SK-N-SH (cell line): Measurements from ENCODE around the gene NSMCE1. TPM values are rescaled to one million over a fixed set of nuclear protein-coding genes. Genes with fewer than 3 reads are reported as not detected.

ENCODE experiments used
- CTCF ChIA-PET: fragments of 300-600, 350-600 bp; formaldehyde crosslinking; extraction: SDS; loops from one replicate; lab custom pipeline; 2021; lab: Yijun Ruan, JAX
- POLR2A ChIA-PET: fragments of 350-600 bp; sonication (Branson Sonifier 250); formaldehyde crosslinking; extraction: SDS; loops from one replicate; lab custom pipeline; 2020; ENCODE audit warnings: antibody characterized with exemption, inconsistent platforms; lab: Yijun Ruan, JAX
- DNase-seq: peaks from one replicate; pipeline ENCODE4 v3.0.0; 2012
- H2AFZ ChIP-seq: fragments of 200-600 bp; sonication (generic); 2 replicates; pipeline ENCODE4 v1.8.1; 2016; ENCODE audit warnings: antibody characterized with exemption, mild to moderate bottlenecking, low read depth
- H3F3A ChIP-seq: fragments of 200-600 bp; sonication (generic); replicated peaks from 2 replicates; pipeline ENCODE3; 2016; ENCODE audit warnings: antibody characterized with exemption, mild to moderate bottlenecking; ENCODE audit not compliant: insufficient read depth
- H3K27ac ChIP-seq, 2 experiments: fragments of 200-500 bp in 1 of 2; fragments of 200-600 bp in 1 of 2; sonication (Bioruptor generic) in 1 of 2; sonication (generic), shearing (Covaris generic) in 1 of 2; 2 replicates each; pipeline versions ENCODE4 v1.5.1 to v1.6.1; 2014 to 2016; ENCODE audit warnings: low read depth in 2 of 2, inconsistent platforms in 1 of 2, low read length in 1 of 2, mild to moderate bottlenecking in 1 of 2, mixed read lengths in 1 of 2
- H3K27me3 ChIP-seq: fragments of 200-600 bp; sonication (generic), shearing (Covaris generic); 2 replicates; pipeline ENCODE4 v1.6.1; 2016; ENCODE audit warnings: mixed run types; ENCODE audit not compliant: insufficient read depth
- H3K36me3 ChIP-seq, 2 experiments: fragments of 200-500 bp in 1 of 2; fragments of 200-600 bp in 1 of 2; sonication (Bioruptor generic) in 1 of 2; sonication (generic) in 1 of 2; replicated peaks in 1 of 2; 2 replicates each; pipeline versions ENCODE3 to v1.5.1; 2014 to 2016; ENCODE audit warnings: low read length in 1 of 2, mild to moderate bottlenecking in 1 of 2; ENCODE audit not compliant: insufficient read depth in 2 of 2, control insufficient read depth in 1 of 2
- H3K4me1 ChIP-seq, 2 experiments: fragments of 200-500 bp in 1 of 2; fragments of 200-600 bp in 1 of 2; sonication (Bioruptor generic) in 1 of 2; sonication (generic), shearing (Covaris generic) in 1 of 2; 2 replicates each; pipeline versions ENCODE4 v1.5.1 to v1.6.1; 2014 to 2016; ENCODE audit warnings: low read depth in 1 of 2, low read length in 1 of 2, mixed run types in 1 of 2; ENCODE audit not compliant: insufficient read depth in 2 of 2, control insufficient read depth in 1 of 2
- H3K4me2 ChIP-seq: fragments of 200-600 bp; sonication (generic), shearing (Covaris generic); 2 replicates; pipeline ENCODE4 v1.6.1; 2017; ENCODE audit warnings: mixed run types
- H3K4me3 ChIP-seq, 2 experiments: fragments of 200-500 bp in 1 of 2; fragments of 200-600 bp in 1 of 2; sonication (Bioruptor generic) in 1 of 2; sonication (generic), shearing (Covaris generic) in 1 of 2; 2 replicates each; pipeline versions ENCODE4 v1.5.1 to v1.8.1; 2014 to 2016; ENCODE audit warnings: low read depth in 2 of 2, inconsistent platforms in 1 of 2, low read length in 1 of 2, mild to moderate bottlenecking in 1 of 2, mixed read lengths in 1 of 2, moderate library complexity in 1 of 2
- H3K79me2 ChIP-seq: fragments of 200-600 bp; sonication (generic); 2 replicates; pipeline ENCODE4 v1.8.1; 2017; ENCODE audit warnings: mild to moderate bottlenecking; ENCODE audit not compliant: insufficient read depth
- H3K9ac ChIP-seq: fragments of 200-600 bp; sonication (generic); 2 replicates; pipeline ENCODE4 v1.6.1; 2017; ENCODE audit warnings: mixed run types
- H3K9me2 ChIP-seq: fragments of 200-600 bp; sonication (generic); 2 replicates; pipeline ENCODE4 v1.6.1; 2017; ENCODE audit warnings: mixed run types
- H3K9me3 ChIP-seq: fragments of 200-600 bp; sonication (generic); 2 replicates; pipeline ENCODE4 v1.6.1; 2017; ENCODE audit warnings: mixed run types, mild to moderate bottlenecking, moderate library complexity
- H4K20me1 ChIP-seq: fragments of 200-600 bp; sonication (generic); 2 replicates; pipeline ENCODE4 v1.6.1; 2017; ENCODE audit warnings: mild to moderate bottlenecking, mixed run types; ENCODE audit not compliant: insufficient read depth
- EP300 ChIP-seq, 2 experiments: IDR thresholded peaks; 2 replicates each; pipeline versions ENCODE4 v1.4.0 to v1.6.1; 2012; ENCODE audit warnings: borderline replicate concordance in 1 of 2, low read depth in 1 of 2, low read length in 1 of 2
- EZH2phosphoT487 ChIP-seq: fragments of 200-600 bp; sonication (generic); IDR thresholded peaks from 2 replicates; pipeline ENCODE4 v1.6.1; 2017; ENCODE audit warnings: low read depth, mixed run types, mild to moderate bottlenecking, antibody characterized with exemption, moderate library complexity, borderline replicate concordance
- FOSL2 ChIP-seq: IDR thresholded peaks from 2 replicates; pipeline ENCODE4 v1.4.0; 2012; ENCODE audit warnings: low read depth, mild to moderate bottlenecking, moderate library complexity, borderline replicate concordance
- FOXJ3 ChIP-seq: sonication (generic); formaldehyde crosslinking; IDR thresholded peaks from 2 replicates; pipeline ENCODE4 v1.5.1; 2020; ENCODE audit warnings: mild to moderate bottlenecking, missing genetic modification reagents
- FOXM1 ChIP-seq: IDR thresholded peaks from 2 replicates; pipeline ENCODE4 v1.4.0; 2012; ENCODE audit warnings: low read depth, mild to moderate bottlenecking
- GABPA ChIP-seq: IDR thresholded peaks from 2 replicates; pipeline ENCODE4 v1.4.0; 2012; ENCODE audit warnings: low read depth, mild to moderate bottlenecking
- IRF3 ChIP-seq: fragments of 150-350 bp; IDR thresholded peaks from 2 replicates; pipeline ENCODE4 v1.6.1; 2016; ENCODE audit warnings: mild to moderate bottlenecking, low read depth, low read length
- JUND ChIP-seq: IDR thresholded peaks from 2 replicates; pipeline ENCODE4 v1.4.0; 2012
- RCOR1 ChIP-seq: fragments of 150-350 bp; IDR thresholded peaks from 2 replicates; pipeline ENCODE4 v1.6.1; 2017; ENCODE audit warnings: antibody characterized with exemption, low read length
- REST ChIP-seq: IDR thresholded peaks from 2 replicates; pipeline ENCODE4 v1.6.1; 2012; ENCODE audit warnings: mild to moderate bottlenecking, low read depth, low read length, moderate library complexity
- RXRA ChIP-seq: IDR thresholded peaks from 2 replicates; pipeline ENCODE4 v1.4.0; 2012; ENCODE audit warnings: low read depth, mild to moderate bottlenecking, borderline replicate concordance
- SIN3A ChIP-seq: IDR thresholded peaks from 2 replicates; pipeline ENCODE4 v1.6.1; 2012; ENCODE audit warnings: low read depth, mild to moderate bottlenecking, low read length, moderate library complexity, borderline replicate concordance
- TCF12 ChIP-seq: IDR thresholded peaks from 2 replicates; pipeline ENCODE4 v1.4.0; 2012
- USF1 ChIP-seq: IDR thresholded peaks from 2 replicates; pipeline ENCODE4 v1.4.0; 2012; ENCODE audit warnings: low read depth, borderline replicate concordance
- USF2 ChIP-seq: fragments of 150-350 bp; IDR thresholded peaks from 2 replicates; pipeline ENCODE4 v1.6.1; 2017; ENCODE audit warnings: antibody characterized with exemption, low read length, low read depth, borderline replicate concordance
- ZBTB33 ChIP-seq: IDR thresholded peaks from 2 replicates; pipeline ENCODE4 v1.4.0; 2012; ENCODE audit warnings: low read depth, borderline replicate concordance
- WGBS: methylation state at CpG from one replicate; pipeline ENCODE4 v1.1.6; 2017; ENCODE audit warnings: low lambda C conversion rate; 5-methylcytosine and 5-hydroxymethylcytosine counted together
- polyA plus RNA-seq, 3 experiments: library from polyadenylated mRNA; depleted of rRNA; stranded (reverse); fragments of >200 nt; gene quantifications; 2 replicates each; pipeline ENCODE4 v1.2.3, GENCODE V29; 2012

The NSMCE1 gene
- polyA plus RNA-seq, 1 of the 3 experiments (the other 2 are of a cell fraction) = 39.8 TPM

- H3K79me2 ChIP-seq = peaks cover 10% of the 10 kb centered on the region; the same call in 1 of the 2 replicates
- CTCF ChIA-PET = no interaction called here
- no peaks in the 10 kb centered on the region for H3K9me2 ChIP-seq
- TF ChIP-seq EZH2phosphoT487 (no peak), FOXJ3 (no peak), FOXM1 (no peak)
- TF ChIP-seq, all 33 proteins: peak for 0
- POLR2A ChIA-PET = interaction anchor here (1.3 kb wide), 1 partner anchor 45 kb away, joined by 3 read pairs; no protein-coding TSS in a partner anchor
- Histone ChIP-seq H4K20me1 (no peaks in the 10 kb centered on the region), H3K27ac (no peak overlapping the region), H3K9me3 (no peaks in the 10 kb centered on the region), H3K27me3 (no peaks in the 10 kb centered on the region), H3K4me2 (peak overlapping the region; percentile 82; the same call in 1 of the 2 replicates), H3K36me3 (no peaks in the 10 kb centered on the region), H3K4me1 (peaks cover 4 to 10% of the 10 kb centered on the region in 2 experiments; a peak in 2 of 4 replicates), H3K9ac (no peak overlapping the region), H2AFZ (no peak overlapping the region), H3K4me3 (peak overlapping the region in 1 of 2 experiments; percentile 78; a peak in 1 of 4 replicates), H3F3A (peaks cover 7% of the 10 kb centered on the region)
- no peak for DNase-seq
- 79% methylated on average over 8 of the region's 8 CpGs for WGBS
Measured at GRCh38 chr16:27267037-27267677, 1.4 kb downstream of the NSMCE1 start.

GRCh38 chr16:27265982-27266381 is 2.6 kb downstream of the NSMCE1 start:
- TF ChIP-seq EP300 (IDR thresholded peaks at IDR 0.05; ENCODE audit: borderline replicate concordance in 1 of 2, low read depth in 1 of 2, low read length in 1 of 2) (no peak), REST (no peak), JUND (no peak), FOSL2 (no peak), EZH2phosphoT487 (no peak), RCOR1 (no peak), FOXJ3 (no peak), SIN3A (no peak), USF1 (no peak), GABPA (no peak), RXRA (no peak), ZBTB33 (no peak), IRF3 (no peak), TCF12 (no peak), USF2 (no peak)
- TF ChIP-seq, all 33 proteins: peak for 0
- Histone ChIP-seq H3K27ac (no peak overlapping the region), H4K20me1 (no peaks in the 10 kb centered on the region), H2AFZ (no peak overlapping the region), H3K9ac (no peak overlapping the region), H3K9me3 (no peaks in the 10 kb centered on the region), H3K9me2 (no peaks in the 10 kb centered on the region), H3K4me2 (no peak overlapping the region), H3K36me3 (no peaks in the 10 kb centered on the region), H3K27me3 (no peaks in the 10 kb centered on the region), H3K79me2 (peaks cover 18% of the 10 kb centered on the region; the same call in 1 of the 2 replicates), H3K4me3 (no peak overlapping the region), H3K4me1 (peaks cover 4 to 10% of the 10 kb centered on the region in 2 experiments; a peak in 2 of 4 replicates), H3F3A (peaks cover 7% of the 10 kb centered on the region)
- POLR2A ChIA-PET = no interaction called here
- no peak for DNase-seq
- CTCF ChIA-PET = interaction anchor here (1.3 kb wide), 2 partner anchors 9 to 31 kb away, joined by 3 to 5 read pairs; no protein-coding TSS in a partner anchor
- WGBS = 100% methylated on average over 1 of the region's 1 CpG
